Left colon (tissue), 2 donors: Measurements from ENCODE around the gene DPP4. TPM values are rescaled to one million over a fixed set of nuclear protein-coding genes. Genes with fewer than 3 reads are reported as not detected.
A peak's percentile ranks its signal among the peaks of the same experiment; 100 is the strongest.

Experiments used
- ATAC-seq: fragments of 200-7000 bp; cut with Tn5 transposase; one replicate; pipeline ENCODE4 v1.9.1; 2020; ENCODE audit warnings: mild to moderate bottlenecking, moderate library complexity
- DNase-seq, 2 donors: peaks; one replicate each; pipeline ENCODE4 v3.0.0-alpha.2; 2020
- intact Hi-C, 2 donors: fragments of 100-400 bp; cut with DNase I in 1 of 2; cut with micrococcal nuclease in 1 of 2; formaldehyde crosslinking; loops; one replicate each; pipeline versions ENCODE4 v1.11.2 to v1.14.0; 2022; cut with DNase I, micrococcal nuclease
- total RNA-seq, 2 donors: library from RNA; stranded (reverse); fragmentation: NEBNext Ultra II Directional; extraction: Animal tissue kit (Norgen Biotek cat#: 25700); gene quantifications; one replicate each; pipeline ENCODE4 v1.2.1, GENCODE V29; 2021
- donor health status: DM: no; HTN: no; CAD: no.
- donor health status: DM: yes; HTN: yes; CAD: no.

The DPP4 gene
- total RNA-seq, 2 donors from 2014 or later, result 14.7 to 30.1 TPM

DNA sequence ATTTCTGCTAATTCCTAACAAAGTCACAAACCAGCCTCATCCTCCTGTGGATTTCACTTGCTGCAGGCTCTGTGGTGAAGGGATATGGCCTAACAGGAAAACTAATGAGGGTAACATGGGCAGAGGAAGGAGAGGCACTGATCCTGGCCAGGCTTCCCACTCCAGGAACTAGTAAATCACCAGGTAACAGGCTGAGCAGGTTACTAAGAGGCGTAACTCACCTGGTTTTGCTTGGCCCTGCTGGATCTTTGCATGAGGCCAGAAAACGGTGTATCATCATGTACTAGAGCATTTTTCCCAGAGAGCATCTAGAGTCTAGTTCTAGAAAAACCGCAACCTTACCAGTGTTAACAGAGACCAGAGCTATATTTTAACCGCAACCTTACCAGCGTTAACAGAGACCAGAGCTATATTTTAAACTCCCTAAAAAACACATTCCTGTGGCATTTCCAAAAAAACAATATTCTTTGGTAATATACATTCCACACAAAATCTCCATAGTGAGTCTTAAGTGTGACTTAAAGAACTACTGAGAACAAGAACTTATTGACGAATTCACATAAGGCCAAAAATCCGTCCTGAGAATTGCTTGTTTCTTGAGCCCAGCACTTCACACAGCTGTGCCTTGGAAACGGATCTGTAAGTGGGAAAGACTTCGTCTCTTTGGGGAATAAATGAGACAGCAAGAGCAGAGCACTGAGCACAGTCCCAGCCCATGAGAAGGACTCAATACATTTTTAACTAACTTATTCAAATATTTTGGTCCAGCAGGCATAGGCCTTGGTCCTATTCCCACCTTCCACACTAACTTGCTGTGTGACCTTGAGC lies 43.4 kb downstream of the DPP4 start:
- no peak for DNase-seq
- intact Hi-C loops, result no loop called here
- ATAC-seq, result no peak

GRCh38 chr2:162029287-162029901 lies 44.6 kb downstream of the DPP4 start:
- intact Hi-C loops, result no loop called here
- DNase-seq (peak in 1 of 2 donors; percentile 8), ATAC-seq (no peak)

GRCh38 chr2:162028511-162028910 lies 45.5 kb downstream of the DPP4 start:
- intact Hi-C loops, result no loop called here
- DNase-seq (no peak), ATAC-seq (no peak)

DNA sequence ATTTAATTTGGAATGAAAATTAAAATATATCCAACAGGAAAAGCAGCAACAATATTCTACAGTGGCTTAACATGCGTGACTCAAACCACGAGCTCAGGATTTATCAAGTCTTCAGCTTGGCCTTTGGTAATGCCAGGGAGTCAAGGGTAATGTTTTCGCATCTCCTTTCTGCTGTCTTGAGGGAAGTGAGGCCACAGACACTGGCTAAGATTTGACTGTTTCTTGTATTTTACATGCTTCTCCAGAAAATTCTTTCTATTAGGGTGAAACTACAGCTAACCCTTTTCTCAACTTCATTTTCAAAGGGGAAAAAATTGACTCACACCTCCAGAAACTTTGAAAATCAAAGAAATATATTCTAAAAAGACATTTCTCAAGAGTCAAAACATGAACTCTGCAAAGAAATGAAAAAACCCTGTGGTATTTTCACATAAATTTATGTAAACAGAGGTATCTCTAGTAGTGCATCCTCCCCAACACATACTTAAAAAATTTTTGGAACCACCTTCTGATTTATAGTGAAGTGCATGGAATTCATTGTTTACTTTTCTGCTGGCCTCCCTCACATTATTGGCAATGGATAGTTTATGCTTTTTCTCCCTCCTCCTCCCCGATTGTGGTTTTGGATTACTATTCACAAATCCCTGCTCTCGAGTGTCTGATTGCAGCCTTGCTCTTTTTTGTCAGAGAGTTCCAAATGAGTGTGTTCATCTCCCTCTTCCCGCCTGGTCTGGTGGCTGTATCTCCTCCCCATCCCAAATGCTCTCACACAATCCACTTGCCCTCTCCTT lies 48.7 kb downstream of the DPP4 start:
- DNase-seq, result no peak
- intact Hi-C loops, result no loop called here

GRCh38 chr2:162022290-162022945 lies 51.6 kb downstream of the DPP4 start:
- DNase-seq (no peak), ATAC-seq (no peak)
- intact Hi-C loops, result no loop called here

More for the DNA sequence above, 48.7 kb downstream of the DPP4 start:
- ATAC-seq, result no peak

DNA sequence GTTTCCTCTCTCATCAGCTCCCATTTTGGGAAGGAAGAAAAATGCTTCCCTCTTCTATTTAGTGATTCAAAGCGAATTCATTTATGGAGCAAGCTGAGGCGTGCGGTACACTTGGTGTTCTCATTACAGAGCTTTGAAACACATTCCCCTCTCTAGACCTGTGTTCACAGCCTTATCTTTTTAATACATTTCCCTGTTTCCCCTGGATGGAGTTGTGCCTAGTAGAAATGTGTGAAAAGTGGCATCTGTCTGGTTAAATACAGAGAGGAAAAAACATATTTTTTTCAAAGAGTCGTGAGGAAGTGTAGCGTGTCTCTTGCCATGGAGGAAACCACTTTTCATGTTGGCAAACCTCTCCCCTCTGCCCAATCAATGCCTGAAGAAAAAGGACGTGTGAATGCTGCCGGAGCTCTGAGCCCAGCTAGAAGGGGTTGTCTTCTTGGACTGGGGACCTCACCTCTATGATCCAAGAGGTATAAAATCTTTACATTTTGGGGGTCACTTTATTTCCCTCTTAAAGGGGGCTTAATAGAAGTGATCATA lies 52.4 kb downstream of the DPP4 start:
- DNase-seq (no peak), ATAC-seq (no peak)
- intact Hi-C loops, result no loop called here

- intact Hi-C loops, result no loop called here
- DNase-seq (no peak), ATAC-seq (no peak)
These were observed 55.5 kb downstream of the DPP4 start for GRCh38 chr2:162018530-162018929.

DNA sequence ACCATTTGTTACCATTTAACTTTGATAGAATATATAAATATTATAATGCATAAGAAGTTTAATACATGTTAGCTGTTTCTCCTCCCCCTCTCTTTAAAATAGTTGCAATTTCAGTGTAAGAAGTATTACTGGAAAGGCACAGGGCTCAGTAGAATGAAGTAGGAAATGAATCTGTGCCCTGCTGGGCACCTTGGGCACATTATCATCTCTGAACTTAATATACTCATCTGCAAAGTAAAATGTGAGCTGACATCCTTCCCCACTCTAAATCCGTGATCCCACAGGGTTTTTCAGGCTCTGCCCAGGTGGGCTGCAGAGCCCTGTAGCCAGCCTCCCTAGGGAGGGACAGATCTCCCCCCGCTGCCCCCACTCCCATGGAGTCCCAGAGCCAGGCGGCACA lies 56.8 kb downstream of the DPP4 start:
- no peak for ATAC-seq
- DNase-seq, result no peak
- intact Hi-C loops, result no loop called here

- DNase-seq (no peak), ATAC-seq (no peak)
- intact Hi-C loops, result no loop called here
These were observed 57.9 kb downstream of the DPP4 start for GRCh38 chr2:162016080-162016479.

GRCh38 chr2:162014751-162015150 lies 59.3 kb downstream of the DPP4 start:
- intact Hi-C loops, result no loop called here
- DNase-seq, result no peak
- ATAC-seq, result no peak

GRCh38 chr2:162013514-162014475 lies 60.2 kb downstream of the DPP4 start:
- no peak for ATAC-seq
- no peak for DNase-seq
- intact Hi-C loops, result no loop called here

DNA sequence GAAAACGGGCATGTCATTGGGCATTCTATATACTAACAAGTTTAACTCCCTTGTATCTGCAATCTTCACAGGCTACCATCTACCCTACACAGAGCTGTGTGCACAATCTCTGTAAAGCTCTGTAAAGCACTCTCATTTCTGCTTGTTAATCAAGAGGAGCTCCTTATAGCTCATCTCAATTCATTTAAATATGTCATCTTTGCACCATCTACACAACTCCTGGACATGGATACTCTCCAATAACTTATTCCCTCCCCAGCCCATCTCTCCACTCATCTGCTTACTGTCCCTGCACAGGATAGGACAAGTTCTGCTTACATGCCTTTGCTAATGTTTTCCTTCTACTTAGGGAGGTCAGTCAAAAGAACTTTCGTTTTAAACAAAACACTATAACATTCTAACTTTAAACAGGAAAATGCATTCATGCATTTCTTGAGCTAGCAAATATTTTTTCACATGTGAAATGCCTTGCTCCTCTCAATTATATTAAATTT lies 61.4 kb downstream of the DPP4 start:
- DNase-seq, result no peak
- intact Hi-C loops, result no loop called here
- ATAC-seq, result peak; percentile 25

GRCh38 chr2:162011706-162012564 lies 62.1 kb downstream of the DPP4 start:
- intact Hi-C loops, result no loop called here
- DNase-seq (no peak), ATAC-seq (peak; percentile 99)

DNA sequence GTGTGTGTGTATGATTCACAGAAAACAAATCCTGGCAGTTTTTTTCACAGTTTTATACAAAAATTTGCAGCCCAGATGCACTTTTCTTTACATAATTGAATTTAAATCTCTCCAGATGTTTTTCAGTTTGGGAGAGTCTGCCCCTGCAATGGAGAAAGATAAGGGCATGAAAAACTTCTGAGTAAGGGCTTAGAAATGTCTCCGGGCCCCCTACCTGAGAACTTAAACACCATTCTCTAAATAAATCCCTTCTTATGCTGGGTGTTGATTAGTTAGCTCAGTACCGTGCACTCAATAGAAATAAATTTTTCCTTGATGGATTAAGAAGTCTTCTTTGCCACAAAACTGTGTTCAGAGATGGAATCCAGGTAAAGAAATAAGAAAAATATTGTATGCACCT lies 64.5 kb downstream of the DPP4 start:
- no peak for ATAC-seq
- intact Hi-C loops, result loop anchor here in 1 of 2 donors (5.0 kb wide), 1 partner anchor 113 kb away; no protein-coding TSS in a partner anchor
- no peak for DNase-seq

GRCh38 chr2:162007447-162008040 lies 66.5 kb downstream of the DPP4 start:
- DNase-seq, result no peak
- ATAC-seq, result no peak
- intact Hi-C loops, result loop anchor here in 1 of 2 donors (5.0 kb wide), 1 partner anchor 115 kb away; no protein-coding TSS in a partner anchor

DNA sequence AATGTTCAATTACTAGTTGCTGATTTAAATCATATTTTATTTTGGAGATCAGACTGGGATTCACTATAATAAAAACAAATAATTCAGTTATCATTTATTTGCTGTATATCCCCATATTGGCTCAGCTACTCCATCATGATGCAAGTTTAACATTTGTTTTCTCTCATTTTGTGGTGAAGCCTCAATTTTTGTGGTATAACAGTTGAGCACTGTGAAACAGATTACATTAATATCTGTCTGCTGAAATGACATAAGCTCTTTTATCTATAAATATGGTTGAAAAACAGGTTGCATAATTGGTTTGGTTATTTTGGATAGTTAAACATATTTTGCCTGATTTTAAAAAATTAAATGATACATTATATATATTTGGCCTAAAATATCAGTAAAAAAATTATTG lies 67.7 kb downstream of the DPP4 start:
- DNase-seq (no peak), ATAC-seq (no peak)
- intact Hi-C loops, result loop anchor here in 1 of 2 donors (5.0 kb wide), 1 partner anchor 116 kb away; no protein-coding TSS in a partner anchor
